ENCODE measurements around the gene ACAT2.
"Not testable (repeated sequence)": the region's sequence is repeated elsewhere in the genome, so short reads cannot be mapped to it uniquely, and the experiment has no call there.

The ACAT2 gene

DNA sequence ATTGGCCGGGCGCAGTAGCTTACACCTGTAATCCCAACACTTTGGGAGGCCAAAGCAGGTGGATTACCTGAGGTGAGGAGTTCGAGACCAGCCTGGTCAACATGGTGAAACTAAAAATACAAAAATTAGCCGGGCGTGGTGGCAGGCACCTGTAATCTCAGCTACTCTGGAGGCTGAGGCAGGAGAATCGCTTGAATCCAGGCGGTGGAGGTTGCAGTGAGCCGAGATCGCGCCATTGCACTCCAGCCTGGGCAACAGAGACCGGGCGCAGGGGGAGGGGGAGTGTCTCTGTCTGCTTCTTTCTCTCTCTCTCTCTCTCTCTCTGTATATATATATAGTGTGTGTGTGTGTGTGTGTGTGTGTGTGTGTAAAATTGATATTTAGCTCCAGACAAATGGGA, 29.3 kb upstream of the ACAT2 start:
- not testable (repeated sequence) for DNase-seq

DNA sequence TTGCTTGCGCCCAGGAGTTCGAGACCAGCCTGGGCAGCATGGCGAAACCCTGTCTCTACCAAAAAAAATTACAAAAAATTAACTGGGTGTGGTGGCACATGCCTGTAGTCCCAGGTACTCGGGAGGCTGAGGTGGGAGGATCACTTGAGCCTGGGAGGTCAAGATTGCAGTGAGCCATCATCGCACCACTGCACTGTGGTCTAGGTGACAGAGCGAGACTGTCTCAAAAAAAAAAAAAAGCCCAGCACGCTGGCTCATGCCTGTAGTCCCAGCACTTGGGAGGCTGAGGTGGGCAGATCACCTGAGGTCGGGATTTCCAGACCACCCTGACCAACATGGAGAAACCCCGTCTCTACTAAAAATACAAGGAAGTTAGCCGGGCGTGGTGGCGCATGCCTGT, 28.4 kb upstream of the ACAT2 start:
- not testable (repeated sequence) for DNase-seq

DNA sequence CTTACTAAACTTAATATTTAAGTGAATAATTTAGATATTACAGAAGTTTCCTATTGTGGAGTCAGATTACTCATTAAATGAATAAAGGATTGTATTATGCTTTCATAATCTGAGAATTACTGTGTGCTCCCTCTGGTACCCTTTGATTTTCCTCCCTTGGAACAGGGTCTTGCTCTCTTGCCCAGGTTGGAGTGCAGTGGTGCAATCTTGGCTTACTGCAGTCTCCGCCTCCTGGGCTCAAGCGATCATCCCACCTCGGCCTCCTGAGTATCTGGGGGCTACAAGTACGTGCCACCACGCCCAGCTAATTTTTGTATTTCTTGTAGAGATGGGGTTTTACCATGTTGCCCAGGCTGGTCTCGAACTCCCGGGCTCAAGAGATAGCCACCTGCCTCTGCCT, 24.9 kb upstream of the ACAT2 start:
- no peak for DNase-seq

DNA sequence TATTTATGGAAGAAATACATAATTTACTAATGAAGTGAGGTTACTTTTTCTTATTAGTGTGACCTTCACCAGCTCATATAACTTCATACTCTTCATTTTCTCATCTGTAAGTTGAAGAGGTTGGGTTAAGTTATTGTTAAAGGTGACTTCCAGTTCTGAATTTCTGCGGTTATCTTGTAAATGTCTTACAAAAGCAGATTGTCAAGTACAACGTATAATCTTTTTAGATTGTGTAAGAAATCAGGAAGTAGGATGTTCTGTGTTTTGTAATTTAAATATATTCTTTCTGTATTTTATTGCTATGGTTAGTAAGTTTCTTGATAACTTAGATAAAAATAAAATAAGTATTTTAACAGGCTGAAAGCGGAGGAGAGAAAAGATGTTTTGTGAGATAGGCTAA, 22.5 kb upstream of the ACAT2 start:
- DNase-seq, result no peak

DNA sequence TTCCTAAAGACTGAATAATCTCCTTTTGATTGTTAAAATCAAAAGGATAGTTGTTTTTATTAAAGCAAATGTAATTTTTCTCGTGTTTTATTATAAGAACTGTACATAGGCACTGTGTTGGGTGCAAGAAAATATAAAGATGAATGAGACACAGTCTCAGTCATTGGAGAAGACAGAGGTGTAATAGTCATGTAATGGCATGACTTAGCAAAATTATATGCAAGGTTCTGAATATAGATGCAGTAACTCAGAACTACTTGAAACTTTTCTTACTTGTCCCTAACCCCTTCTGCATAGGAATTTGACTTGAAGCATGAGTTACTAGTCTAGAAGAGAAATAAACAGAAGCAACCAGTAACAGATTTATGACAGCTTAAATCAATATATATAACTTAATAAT, 19.7 kb upstream of the ACAT2 start:
- no peak for DNase-seq

DNA sequence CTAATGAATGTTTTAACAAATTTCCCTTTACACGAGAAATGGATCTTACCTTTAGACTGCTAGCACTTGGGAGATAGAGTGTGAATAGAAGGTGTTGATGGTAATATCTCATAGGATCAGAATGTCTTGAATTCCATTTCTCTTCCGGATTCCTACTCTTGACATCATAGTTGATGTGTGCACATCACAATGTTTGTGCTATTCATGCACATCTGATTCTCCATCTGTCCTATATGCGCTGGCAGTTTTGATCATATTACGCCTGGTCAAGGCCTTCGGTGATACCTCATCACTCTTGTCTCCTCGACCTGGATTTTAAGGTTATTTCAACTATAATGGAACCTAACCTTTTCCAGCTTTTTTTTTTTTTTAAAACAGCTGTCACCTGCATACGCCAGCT, 16.8 kb upstream of the ACAT2 start:
- DNase-seq, result no peak

DNA sequence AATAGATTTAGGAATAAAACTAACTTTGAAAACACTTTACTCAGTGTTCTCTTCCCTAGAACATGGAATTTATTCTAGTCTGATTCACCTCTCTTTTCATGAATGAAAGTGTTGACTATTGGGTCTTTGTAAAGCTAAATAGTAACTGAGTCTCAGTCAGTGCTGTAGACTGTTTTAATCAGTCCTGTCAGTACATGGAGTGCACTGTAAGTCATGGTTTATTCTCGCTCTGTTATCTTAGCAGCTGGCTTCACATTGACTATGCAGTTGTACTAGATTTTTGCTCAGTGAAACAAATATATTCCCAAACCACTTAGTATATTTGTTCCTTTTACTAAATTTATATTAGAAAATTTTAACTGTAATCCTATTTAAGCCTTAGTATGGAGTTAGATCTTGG, 15.1 kb upstream of the ACAT2 start:
- DNase-seq, result no peak

DNA sequence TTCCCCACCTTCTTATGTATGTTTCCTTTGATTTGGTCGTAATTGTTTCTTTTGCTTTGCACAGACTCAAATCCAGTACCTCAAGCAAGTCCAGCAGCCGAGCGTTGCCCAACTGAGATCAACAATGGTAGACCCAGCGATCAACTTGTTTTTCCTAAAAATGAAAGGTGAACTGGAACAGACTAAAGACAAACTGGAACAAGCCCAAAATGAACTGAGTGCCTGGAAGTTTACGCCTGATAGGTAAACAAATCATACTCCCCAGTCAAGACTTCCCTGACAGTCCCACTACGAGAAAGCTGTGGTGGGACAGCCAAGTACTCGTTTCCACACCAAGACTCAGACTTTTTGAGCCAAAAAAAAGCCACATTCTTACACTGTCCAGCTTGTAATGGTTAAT, 13.7 kb upstream of the ACAT2 start:
- not testable (repeated sequence) for DNase-seq

DNA sequence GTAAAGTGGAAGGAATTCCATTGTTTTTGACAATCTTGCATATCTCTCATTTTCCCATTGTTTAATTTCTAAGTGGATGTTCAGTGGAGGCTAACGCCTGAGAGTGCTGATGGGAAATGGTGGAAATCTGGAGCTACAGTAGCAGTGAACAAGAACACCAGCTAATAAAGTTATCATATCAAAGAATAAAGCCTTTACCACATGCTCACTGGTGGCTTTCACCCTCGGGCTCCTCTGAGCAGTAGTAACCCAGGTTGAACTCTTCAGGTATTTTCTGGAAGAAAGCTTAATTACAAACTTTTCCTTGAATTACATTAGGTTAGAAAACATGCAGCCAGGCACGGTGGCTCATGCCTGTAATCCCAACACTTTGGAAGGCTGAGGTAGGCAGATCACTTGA, 10.4 kb upstream of the ACAT2 start:
- no peak for DNase-seq

DNA sequence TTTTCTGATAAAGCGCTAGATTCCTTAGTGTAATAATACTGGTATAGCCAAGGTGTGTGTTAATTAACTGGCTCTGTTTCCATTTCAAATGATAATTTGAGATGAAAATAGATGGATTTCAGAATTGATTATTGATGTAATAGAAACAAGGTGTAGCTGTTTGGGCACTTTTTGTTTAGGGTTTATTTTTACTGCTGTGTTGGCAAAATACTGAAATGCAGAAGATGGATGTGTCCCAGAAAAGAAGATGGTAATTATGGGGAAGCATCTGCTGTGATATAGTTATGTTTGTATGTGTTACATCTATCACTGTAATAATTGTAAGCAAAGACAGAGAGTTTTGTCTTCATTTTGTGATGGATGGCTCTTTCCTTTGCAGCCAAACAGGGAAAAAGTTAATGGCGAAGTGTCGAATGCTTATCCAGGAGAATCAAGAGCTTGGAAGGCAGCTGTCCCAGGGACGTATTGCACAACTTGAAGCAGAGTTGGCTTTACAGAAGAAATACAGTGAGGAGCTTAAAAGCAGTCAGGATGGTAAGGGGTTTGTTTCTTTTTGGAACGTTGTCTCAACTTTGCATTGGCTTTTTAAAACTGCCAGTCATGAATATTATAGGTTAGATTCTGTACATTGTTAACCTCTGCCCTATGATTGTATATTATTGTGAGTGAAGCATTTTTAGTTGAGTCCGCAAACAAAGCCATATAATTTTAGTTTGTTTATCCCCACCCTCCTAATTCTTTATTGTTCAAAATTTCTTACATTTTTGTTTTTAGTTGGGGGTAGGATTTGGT, 8.6 kb upstream of the ACAT2 start:
- no peak for DNase-seq

DNA sequence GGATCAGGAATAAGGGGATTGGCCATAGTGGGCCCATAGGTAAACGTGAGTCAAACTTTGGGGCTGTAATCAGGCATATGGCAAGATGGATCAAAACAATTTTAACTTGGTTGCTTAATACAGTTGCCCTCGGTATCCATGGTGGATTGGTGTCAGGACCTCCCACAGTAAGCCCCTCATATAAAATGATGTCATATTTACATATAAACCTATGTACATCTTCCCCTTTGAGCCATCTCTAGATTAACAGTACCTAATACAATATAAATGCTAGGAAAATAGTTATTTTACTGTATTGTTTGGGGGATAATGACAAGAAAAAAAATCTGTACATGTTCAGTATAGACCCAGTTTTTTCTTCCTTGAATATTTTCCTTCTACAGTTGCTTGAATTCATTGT, 7.4 kb upstream of the ACAT2 start:
- DNase-seq, result no peak

DNA sequence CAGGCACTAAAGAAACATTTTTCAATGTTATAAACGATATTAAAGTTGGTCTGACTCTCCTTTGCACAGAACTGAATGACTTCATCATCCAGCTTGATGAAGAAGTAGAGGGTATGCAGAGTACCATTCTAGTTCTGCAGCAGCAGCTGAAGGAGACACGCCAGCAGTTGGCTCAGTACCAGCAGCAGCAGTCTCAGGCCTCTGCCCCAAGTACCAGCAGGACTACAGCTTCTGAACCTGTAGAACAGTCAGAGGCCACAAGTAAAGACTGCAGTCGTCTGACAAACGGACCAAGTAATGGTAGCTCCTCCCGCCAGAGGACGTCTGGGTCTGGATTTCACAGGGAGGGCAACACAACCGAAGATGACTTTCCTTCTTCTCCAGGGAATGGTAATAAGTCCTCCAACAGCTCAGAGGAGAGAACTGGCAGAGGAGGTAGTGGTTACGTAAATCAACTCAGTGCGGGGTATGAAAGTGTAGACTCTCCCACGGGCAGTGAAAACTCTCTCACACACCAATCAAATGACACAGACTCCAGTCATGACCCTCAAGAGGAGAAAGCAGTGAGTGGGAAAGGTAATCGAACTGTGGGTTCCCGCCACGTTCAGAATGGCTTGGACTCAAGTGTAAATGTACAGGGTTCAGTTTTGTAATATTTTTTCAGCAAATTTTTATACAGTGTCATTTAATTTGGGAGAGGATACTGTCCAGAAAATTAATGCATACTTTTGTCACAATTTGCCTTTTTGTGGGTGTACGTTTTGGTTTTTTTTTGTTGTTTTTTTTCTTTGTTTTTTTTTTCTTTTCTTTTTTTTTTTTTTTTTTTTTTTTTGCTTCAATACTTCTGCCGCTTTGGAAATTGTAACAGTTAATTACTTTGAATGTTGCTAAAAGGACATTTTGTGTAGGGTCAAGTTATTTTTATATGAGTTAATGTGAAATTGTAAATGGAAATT, 6.6 kb upstream of the ACAT2 start:
- no peak for DNase-seq

DNA sequence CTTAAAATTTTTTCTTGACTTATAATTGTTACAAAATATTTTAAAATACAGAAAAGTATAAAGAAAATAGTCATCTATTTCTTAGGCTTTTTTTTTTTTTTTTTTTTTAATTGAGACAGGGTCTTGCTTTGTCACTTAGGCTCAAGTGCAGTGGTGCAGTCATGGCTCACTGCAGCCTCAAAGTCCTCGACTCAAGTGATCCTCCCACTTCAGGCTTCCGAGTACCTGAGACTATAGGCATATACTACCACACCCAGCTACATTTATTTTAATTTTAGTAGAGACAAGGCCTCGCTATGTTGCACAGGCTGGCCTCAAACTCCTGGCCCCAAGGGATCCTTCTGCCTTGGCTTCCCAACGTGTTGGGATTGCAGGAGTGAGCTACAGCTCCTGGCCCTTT, 5.3 kb upstream of the ACAT2 start:
- no peak for DNase-seq

DNA sequence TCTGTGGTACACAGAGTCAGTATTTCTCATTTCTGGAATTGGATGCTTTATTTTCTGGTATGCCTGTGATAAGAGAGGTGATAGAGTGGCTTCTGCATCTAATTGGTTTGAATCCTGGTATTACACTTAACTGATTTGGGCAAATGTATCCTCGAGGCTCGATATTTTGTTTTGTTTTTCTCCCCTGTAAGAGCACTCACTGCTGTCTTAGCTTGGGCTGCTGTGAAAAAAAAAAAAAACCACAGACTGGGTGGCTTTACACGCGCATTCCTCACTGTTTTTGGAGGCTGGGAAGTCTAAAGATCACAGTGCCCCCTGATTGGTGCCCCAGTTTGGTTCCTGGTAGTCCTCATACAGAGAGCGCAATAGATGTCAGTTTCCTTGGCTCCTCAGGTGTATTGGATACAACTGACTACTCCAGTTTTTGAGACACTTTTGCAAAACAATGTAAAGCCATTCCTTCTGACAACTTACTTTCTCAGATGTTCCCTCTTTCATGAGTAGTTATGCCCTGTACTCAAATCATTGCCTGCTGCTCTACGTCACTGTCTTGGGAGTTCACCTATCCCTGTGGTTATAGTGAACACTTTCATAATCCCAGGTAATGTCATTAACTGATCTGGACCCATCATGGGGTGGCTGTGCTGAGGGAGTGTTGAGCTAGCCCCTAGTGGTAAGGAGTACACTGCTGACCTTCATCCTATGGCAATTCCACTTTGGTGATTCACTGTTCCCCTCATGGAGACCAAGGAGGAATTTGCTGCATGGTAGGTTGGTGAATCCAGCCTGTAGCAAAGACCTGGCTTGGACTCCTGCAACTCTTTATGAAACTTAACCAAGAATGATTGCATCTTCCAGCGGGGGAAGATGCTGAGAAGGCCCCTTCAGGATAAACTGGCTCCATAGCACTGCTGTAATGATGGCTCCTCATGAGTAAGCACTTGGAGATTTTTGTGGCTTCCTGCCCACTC, 3.5 kb upstream of the ACAT2 start:
- DNase-seq, result no peak

DNA sequence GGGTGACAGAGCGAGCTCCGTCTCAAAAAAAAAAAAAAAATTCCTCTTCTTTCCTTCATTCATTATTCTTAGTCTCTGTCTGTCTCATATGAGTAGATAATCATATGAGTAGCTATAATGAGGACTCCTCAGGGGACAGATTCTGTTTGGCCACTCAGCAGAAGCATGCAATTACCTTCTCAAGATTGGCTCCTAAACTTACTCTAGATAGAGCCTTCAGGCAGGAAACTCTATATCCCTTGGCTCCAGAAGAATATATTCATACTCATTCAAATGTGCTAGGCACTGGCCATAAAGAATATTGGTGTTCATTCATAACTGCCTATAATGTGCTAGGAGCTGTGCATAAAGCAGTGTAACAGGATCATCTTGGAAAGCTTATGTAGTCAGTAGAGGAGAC, 2.2 kb upstream of the ACAT2 start:
- no peak for DNase-seq

DNA sequence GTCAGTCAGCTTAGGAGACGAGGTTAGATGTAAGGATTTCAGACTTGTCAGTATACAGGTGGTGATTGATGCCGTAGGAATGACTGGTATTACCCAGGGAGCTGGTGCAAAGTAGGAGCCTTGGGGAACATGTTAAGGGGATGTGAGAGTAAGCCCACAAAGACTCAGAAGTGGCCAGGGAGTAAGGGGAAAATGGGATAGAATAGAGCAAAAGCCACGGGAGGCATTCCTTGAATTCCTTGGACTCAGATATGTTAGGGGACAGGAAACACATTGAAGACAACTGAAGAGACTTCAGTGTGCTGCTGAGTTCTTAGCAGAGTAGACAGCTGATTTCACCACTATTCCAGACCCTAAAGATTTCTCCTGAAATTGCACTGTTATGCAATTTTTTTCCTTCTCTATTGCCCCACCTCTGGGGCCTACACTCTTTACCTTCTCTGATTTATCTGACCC, 1.2 kb upstream of the ACAT2 start:
- DNase-seq, result no peak

DNA sequence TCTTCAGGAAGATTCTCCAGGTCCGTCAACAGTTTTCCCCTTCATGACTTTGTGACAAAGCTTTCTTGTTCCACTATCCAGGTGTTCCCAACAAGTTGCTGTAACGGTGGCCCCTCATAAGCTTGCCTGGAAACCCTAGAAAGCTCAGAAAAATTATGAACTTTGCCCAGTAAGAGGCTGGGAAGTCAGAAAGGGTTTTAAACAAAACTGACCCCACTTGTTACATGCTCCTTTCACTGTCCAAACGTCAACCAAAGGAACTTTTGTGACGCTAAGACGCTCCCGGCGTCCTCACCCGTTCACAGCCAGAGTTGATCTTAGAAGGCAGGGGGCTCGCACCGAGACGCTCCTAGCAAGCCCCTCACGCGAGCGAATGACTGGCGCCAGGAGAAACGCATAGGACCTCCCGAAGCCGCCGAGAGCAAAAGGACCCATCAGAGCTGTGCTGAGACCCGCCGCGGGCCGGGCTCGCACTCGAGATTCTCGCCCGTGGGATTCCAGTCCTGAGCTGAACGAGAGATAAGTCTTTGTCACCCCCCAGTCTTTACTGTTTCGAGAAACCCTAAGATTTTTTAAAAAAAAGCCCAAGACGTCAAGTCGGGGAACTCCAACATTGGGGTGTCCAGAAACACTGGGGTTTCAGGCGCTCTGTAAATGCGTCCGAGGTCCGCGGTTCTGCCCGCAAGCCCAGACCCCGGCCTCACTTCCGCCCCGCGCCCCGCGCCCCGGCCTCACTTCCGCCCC, 544 bp upstream of the ACAT2 start:
- DNase-seq, result no peak

DNA sequence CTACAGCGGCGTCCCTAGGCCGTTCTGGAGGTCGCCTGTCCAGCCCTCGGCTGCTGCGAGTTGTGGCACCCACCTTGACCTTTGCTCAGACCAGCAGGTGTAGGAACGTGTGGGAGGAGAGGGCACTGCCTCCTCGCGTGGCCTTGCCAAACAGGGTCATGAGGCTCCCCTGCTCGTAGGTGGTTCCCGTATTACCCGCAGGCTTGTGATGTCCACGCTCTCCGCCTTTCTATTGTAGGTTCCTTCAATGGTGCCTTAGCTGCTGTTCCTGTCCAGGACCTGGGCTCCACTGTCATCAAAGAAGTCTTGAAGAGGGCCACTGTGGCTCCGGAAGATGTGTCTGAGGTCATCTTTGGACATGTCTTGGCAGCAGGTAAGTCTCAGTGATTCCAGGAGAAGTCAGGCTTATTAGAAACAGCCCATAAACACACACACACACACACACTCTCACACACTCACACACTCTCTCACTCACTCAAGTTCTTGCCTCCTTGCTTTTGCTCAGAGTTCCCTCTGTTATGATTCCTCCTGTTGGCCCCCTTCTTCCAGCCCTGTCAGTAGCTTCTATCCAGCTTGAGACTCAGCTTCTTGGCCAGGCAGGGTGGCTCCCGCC, 942 bp downstream of the ACAT2 start:
- DNase-seq, result no peak

DNA sequence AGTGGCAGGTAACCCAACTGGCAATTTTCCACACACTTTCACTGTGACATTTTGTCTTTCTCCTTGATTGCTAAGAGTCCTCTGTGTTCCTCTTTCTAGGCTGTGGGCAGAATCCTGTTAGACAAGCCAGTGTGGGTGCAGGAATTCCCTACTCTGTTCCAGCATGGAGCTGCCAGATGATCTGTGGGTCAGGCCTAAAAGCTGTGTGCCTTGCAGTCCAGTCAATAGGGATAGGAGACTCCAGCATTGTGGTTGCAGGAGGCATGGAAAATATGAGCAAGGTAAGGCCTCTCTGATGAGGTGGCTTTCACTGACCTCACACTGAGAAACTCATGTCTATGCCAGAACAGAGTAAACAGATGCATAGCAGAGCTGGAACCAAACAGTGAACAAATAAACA, 5.1 kb downstream of the ACAT2 start:
- no peak for DNase-seq

DNA sequence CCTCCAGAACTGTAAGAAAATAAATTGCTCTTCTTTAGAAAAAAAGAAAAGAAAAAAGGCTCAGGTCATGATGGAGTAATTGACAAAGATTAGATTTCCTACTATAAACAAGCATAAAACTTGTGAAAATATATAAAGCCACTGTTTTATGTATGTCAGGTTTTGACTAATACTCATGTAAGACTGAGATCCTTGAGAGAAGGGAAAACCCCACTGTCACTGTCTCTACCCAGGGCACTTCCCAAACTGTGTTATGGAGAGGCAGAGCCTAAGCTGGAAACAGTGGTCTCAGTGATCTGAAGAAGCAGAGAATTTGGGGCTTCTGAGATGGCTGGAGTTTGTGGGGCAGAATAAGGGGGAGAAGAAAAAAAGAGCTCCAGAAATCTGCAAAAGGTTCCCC, 7.6 kb downstream of the ACAT2 start:
- DNase-seq, result no peak

DNA sequence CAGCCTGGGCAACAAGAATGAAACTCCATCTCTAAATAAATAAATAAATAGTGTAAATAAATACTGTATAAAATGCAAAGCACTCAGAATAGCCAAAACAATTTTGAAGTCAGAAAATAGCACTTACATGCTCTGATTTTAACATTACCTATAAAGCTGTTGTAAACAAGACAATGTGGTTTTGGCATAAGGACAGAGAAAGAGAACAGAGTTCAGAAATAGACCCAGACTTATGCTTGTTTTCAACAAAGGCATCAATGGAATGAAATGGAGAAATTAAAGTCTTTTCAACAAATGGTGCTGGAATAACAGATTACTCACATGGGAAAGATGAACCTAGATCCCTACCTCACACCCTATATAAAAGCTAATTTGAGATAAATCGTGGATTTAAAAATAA, 10.4 kb downstream of the ACAT2 start:
- no peak for DNase-seq

All from NCI-H2029 (cell line).